ENCODE data around the gene DCC. TPM values are rescaled to one million over a fixed set of nuclear protein-coding genes. Genes with fewer than 3 reads are reported as not detected.

The DCC gene
- total and polyA plus RNA-seq, 2 experiments from 2014 or later: 0.53 to 0.73 TPM

DNA sequence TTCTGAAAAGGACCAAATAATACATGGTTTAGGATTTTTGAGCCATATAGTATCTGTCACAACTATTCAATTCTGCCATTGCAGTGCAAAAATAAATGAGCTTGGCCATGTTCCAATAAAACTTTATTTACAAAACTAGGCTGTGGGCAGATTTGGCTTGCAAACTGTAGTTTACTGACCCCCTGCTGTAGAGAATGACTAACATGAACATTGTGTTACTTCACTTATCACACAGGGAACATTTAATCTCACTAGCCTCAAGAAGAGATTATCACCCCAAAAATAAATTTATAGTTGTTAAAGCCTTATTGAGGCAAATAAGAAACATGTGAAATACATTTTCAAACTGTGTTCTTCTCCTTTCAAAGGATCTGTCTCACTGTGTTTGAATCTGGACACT, 1118.3 kb downstream of the DCC start:
- H3K36me3 Mint-ChIP-seq (ENCODE audit: low read depth): peaks cover 6% of the 10 kb centered on the region; the same call in 2 of the 3 replicates
- Histone ChIP-seq H3F3A (replicated peaks; ENCODE audit: low read depth) (no peaks in the 10 kb centered on the region), H3K4me2 (peak overlapping the region; percentile 13; the same call in 1 of the 2 replicates), H2AFZ (no peak overlapping the region), H3K79me2 (replicated peaks; ENCODE audit: insufficient read depth) (no peaks in the 10 kb centered on the region), H3K27me3 (ENCODE audit: insufficient read depth) (no peaks in the 10 kb centered on the region), H3K4me3 (no peak overlapping the region), H3K4me1 (ENCODE audit: insufficient read depth) (peaks cover 26% of the 10 kb centered on the region), H3K27ac (ENCODE audit: low read depth) (peak overlapping the region; percentile 68; the same call in 1 of the 2 replicates), H3K9me2 (ENCODE audit: insufficient read depth) (no peaks in the 10 kb centered on the region; the same call in 1 of the 2 replicates), H4K20me1 (replicated peaks; ENCODE audit: insufficient read depth) (no peaks in the 10 kb centered on the region), H3K36me3 (ENCODE audit: insufficient read depth) (no peaks in the 10 kb centered on the region)
- H3K27ac Mint-ChIP-seq: no peak overlapping the region
- no peaks in the 10 kb centered on the region for H3K27me3 Mint-ChIP-seq (ENCODE audit: insufficient read depth, low read depth, poor library complexity)
- H3K4me3 Mint-ChIP-seq: no peak overlapping the region
- ATAC-seq: no peak
- peaks cover 3% of the 10 kb centered on the region; the same call in 1 of the 3 replicates for H3K9me3 Mint-ChIP-seq
- TF ChIP-seq NANOG (IDR thresholded peaks at IDR 0.05; ENCODE audit: borderline replicate concordance) (no peak), EZH2 (IDR thresholded peaks at IDR 0.05; ENCODE audit: low read depth, unreplicated experiment) (no peak), CREB1 (CRISPR knock-in tag; IDR thresholded peaks at IDR 0.05; ENCODE audit: low read depth) (no peak), ZNF114 (CRISPR knock-in tag; IDR thresholded peaks at IDR 0.05) (no peak), ZNF331 (CRISPR knock-in tag; IDR thresholded peaks at IDR 0.05; ENCODE audit: low read depth) (no peak), POLR2AphosphoS5 (IDR thresholded peaks at IDR 0.05; ENCODE audit: low read depth) (no peak), STAT1 (IDR thresholded peaks at IDR 0.05; ENCODE audit: unreplicated experiment) (no peak), JUNB (IDR thresholded peaks at IDR 0.05; ENCODE audit: unreplicated experiment) (no peak), EZH2phosphoT487 (IDR thresholded peaks at IDR 0.05; ENCODE audit: unreplicated experiment) (no peak)
- TF ChIP-seq, protein P1, sequence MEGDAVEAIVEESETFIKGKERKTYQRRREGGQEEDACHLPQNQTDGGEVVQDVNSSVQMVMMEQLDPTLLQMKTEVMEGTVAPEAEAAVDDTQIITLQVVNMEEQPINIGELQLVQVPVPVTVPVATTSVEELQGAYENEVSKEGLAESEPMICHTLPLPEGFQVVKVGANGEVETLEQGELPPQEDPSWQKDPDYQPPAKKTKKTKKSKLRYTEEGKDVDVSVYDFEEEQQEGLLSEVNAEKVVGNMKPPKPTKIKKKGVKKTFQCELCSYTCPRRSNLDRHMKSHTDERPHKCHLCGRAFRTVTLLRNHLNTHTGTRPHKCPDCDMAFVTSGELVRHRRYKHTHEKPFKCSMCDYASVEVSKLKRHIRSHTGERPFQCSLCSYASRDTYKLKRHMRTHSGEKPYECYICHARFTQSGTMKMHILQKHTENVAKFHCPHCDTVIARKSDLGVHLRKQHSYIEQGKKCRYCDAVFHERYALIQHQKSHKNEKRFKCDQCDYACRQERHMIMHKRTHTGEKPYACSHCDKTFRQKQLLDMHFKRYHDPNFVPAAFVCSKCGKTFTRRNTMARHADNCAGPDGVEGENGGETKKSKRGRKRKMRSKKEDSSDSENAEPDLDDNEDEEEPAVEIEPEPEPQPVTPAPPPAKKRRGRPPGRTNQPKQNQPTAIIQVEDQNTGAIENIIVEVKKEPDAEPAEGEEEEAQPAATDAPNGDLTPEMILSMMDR (conservative IDR thresholded peaks at IDR 0.05; ENCODE audit: low read depth in 2 of 2): no peak
- TF ChIP-seq, protein P2, sequence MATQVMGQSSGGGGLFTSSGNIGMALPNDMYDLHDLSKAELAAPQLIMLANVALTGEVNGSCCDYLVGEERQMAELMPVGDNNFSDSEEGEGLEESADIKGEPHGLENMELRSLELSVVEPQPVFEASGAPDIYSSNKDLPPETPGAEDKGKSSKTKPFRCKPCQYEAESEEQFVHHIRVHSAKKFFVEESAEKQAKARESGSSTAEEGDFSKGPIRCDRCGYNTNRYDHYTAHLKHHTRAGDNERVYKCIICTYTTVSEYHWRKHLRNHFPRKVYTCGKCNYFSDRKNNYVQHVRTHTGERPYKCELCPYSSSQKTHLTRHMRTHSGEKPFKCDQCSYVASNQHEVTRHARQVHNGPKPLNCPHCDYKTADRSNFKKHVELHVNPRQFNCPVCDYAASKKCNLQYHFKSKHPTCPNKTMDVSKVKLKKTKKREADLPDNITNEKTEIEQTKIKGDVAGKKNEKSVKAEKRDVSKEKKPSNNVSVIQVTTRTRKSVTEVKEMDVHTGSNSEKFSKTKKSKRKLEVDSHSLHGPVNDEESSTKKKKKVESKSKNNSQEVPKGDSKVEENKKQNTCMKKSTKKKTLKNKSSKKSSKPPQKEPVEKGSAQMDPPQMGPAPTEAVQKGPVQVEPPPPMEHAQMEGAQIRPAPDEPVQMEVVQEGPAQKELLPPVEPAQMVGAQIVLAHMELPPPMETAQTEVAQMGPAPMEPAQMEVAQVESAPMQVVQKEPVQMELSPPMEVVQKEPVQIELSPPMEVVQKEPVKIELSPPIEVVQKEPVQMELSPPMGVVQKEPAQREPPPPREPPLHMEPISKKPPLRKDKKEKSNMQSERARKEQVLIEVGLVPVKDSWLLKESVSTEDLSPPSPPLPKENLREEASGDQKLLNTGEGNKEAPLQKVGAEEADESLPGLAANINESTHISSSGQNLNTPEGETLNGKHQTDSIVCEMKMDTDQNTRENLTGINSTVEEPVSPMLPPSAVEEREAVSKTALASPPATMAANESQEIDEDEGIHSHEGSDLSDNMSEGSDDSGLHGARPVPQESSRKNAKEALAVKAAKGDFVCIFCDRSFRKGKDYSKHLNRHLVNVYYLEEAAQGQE (IDR thresholded peaks at IDR 0.05; ENCODE audit: unreplicated experiment): no peak
- TF ChIP-seq, protein P3, sequence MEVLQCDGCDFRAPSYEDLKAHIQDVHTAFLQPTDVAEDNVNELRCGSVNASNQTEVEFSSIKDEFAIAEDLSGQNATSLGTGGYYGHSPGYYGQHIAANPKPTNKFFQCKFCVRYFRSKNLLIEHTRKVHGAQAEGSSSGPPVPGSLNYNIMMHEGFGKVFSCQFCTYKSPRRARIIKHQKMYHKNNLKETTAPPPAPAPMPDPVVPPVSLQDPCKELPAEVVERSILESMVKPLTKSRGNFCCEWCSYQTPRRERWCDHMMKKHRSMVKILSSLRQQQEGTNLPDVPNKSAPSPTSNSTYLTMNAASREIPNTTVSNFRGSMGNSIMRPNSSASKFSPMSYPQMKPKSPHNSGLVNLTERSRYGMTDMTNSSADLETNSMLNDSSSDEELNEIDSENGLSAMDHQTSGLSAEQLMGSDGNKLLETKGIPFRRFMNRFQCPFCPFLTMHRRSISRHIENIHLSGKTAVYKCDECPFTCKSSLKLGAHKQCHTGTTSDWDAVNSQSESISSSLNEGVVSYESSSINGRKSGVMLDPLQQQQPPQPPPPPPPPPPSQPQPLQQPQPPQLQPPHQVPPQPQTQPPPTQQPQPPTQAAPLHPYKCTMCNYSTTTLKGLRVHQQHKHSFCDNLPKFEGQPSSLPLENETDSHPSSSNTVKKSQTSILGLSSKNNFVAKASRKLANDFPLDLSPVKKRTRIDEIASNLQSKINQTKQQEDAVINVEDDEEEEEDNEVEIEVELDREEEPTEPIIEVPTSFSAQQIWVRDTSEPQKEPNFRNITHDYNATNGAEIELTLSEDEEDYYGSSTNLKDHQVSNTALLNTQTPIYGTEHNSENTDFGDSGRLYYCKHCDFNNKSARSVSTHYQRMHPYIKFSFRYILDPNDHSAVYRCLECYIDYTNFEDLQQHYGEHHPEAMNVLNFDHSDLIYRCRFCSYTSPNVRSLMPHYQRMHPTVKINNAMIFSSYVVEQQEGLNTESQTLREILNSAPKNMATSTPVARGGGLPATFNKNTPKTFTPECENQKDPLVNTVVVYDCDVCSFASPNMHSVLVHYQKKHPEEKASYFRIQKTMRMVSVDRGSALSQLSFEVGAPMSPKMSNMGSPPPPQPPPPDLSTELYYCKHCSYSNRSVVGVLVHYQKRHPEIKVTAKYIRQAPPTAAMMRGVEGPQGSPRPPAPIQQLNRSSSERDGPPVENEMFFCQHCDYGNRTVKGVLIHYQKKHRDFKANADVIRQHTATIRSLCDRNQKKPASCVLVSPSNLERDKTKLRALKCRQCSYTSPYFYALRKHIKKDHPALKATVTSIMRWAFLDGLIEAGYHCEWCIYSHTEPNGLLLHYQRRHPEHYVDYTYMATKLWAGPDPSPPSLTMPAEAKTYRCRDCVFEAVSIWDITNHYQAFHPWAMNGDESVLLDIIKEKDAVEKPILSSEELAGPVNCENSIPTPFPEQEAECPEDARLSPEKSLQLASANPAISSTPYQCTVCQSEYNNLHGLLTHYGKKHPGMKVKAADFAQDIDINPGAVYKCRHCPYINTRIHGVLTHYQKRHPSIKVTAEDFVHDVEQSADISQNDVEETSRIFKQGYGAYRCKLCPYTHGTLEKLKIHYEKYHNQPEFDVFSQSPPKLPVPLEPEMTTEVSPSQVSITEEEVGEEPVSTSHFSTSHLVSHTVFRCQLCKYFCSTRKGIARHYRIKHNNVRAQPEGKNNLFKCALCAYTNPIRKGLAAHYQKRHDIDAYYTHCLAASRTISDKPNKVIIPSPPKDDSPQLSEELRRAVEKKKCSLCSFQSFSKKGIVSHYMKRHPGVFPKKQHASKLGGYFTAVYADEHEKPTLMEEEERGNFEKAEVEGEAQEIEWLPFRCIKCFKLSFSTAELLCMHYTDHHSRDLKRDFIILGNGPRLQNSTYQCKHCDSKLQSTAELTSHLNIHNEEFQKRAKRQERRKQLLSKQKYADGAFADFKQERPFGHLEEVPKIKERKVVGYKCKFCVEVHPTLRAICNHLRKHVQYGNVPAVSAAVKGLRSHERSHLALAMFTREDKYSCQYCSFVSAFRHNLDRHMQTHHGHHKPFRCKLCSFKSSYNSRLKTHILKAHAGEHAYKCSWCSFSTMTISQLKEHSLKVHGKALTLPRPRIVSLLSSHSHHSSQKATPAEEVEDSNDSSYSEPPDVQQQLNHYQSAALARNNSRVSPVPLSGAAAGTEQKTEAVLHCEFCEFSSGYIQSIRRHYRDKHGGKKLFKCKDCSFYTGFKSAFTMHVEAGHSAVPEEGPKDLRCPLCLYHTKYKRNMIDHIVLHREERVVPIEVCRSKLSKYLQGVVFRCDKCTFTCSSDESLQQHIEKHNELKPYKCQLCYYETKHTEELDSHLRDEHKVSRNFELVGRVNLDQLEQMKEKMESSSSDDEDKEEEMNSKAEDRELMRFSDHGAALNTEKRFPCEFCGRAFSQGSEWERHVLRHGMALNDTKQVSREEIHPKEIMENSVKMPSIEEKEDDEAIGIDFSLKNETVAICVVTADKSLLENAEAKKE (CRISPR knock-in tag; IDR thresholded peaks at IDR 0.05): no peak
- TF ChIP-seq, protein P4, sequence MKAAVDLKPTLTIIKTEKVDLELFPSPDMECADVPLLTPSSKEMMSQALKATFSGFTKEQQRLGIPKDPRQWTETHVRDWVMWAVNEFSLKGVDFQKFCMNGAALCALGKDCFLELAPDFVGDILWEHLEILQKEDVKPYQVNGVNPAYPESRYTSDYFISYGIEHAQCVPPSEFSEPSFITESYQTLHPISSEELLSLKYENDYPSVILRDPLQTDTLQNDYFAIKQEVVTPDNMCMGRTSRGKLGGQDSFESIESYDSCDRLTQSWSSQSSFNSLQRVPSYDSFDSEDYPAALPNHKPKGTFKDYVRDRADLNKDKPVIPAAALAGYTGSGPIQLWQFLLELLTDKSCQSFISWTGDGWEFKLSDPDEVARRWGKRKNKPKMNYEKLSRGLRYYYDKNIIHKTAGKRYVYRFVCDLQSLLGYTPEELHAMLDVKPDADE (IDR thresholded peaks at IDR 0.05): no peak
- peaks cover 30% of the 10 kb centered on the region for H3K4me1 Mint-ChIP-seq
- no peak for DNase-seq (ENCODE audit: low spot score)

Data from GM23338 (cell line).